Measurements from ENCODE around the gene MZT2A. TPM values are rescaled to one million over a fixed set of nuclear protein-coding genes. Genes with fewer than 3 reads are reported as not detected.
"Not testable (repeated sequence)": the region's sequence is repeated elsewhere in the genome, so short reads cannot be mapped to it uniquely, and the experiment has no call there.

MZT2A gene
- total RNA-seq, 4 donors from 2014 or later: 62.3 to 112 (median 89.2) TPM

DNA sequence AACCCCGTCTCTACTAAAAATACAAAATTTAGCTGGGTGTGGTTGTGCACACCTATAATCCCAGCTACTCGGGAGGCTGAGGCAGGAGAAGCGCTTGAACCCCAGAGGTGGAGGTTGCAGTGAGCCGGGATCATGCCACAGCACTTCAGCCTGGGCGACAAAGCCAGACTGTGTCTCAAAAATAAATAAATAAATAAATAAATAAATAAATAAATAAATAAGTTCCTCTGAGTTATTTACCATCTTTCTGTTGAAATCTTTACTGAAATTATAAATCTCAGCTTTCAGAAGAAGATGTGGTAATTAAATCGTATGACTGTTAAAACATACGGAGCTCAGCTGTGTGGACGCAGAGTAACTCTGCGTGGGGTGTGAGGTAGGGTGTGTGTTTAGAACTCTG is 44.2 kb downstream of the MZT2A start:
- WGBS, 2 donors (ENCODE audit: low coverage in 1 of 2): 68 to 89% methylated on average over 3 to 8 of the region's 9 CpGs

DNA sequence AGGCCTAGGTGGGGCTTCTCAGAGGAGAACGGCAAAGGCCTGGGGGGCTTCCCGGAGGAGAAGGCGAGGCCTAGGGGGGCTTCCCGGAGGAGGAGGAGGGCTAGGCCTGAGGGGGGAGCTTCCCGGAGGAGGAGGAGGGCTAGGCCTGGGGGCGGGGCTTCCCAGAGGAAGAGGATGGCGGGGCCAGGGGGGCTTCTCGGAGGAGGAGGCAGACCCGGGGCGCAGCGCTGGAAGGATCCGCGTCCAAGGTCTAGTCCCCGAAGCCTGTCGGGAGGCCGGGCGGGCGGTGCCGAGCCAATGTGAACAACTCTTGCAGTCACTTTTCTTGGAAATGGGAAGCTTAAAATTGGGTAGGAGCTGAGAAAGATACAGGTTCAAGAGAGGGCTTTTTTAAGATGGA is 46.3 kb downstream of the MZT2A start:
- no peak for ATAC-seq
- Histone ChIP-seq H3K4me3 (no peak overlapping the region), H3K36me3 (no peaks in the 10 kb centered on the region), H3K27ac (no peak overlapping the region), H3K4me1 (no peaks in the 10 kb centered on the region), H3K9me3 (no peaks in the 10 kb centered on the region), H3K27me3 (peaks cover 12% of the 10 kb centered on the region)
- 83 to 90% methylated on average over 5 to 8 of the region's 19 CpGs for WGBS, 2 donors (ENCODE audit: low coverage in 1 of 2)
- TF ChIP-seq EP300 (IDR thresholded peaks at IDR 0.05) (no peak), POLR2AphosphoS5 (IDR thresholded peaks at IDR 0.05) (no peak), POLR2A (IDR thresholded peaks at IDR 0.05) (no peak)
- TF ChIP-seq, protein P1, sequence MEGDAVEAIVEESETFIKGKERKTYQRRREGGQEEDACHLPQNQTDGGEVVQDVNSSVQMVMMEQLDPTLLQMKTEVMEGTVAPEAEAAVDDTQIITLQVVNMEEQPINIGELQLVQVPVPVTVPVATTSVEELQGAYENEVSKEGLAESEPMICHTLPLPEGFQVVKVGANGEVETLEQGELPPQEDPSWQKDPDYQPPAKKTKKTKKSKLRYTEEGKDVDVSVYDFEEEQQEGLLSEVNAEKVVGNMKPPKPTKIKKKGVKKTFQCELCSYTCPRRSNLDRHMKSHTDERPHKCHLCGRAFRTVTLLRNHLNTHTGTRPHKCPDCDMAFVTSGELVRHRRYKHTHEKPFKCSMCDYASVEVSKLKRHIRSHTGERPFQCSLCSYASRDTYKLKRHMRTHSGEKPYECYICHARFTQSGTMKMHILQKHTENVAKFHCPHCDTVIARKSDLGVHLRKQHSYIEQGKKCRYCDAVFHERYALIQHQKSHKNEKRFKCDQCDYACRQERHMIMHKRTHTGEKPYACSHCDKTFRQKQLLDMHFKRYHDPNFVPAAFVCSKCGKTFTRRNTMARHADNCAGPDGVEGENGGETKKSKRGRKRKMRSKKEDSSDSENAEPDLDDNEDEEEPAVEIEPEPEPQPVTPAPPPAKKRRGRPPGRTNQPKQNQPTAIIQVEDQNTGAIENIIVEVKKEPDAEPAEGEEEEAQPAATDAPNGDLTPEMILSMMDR (IDR thresholded peaks at IDR 0.05): no peak

More for the DNA sequence above, 44.2 kb downstream of the MZT2A start:
- H3K27ac ChIP-seq, H3K4me1 ChIP-seq, ATAC-seq, H3K36me3 ChIP-seq, H3K4me3 ChIP-seq, H3K9me3 ChIP-seq: not testable (repeated sequence)
- peaks cover 12% of the 10 kb centered on the region for H3K27me3 ChIP-seq

DNA sequence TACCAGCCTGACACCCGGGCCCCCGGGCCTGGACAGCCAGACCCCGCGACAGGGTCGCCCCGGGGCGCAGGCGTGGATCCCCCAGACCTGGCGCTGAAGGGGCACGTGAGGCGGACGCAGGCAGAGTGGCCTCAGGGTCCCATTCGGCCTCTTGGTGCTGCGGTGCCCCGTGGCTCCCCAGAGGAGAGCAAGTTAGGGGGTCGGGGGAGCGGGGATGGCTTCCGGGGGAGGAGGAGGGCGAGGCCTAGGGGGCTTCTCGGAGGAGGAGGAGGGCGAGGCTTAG is 46.7 kb downstream of the MZT2A start:
- not testable (repeated sequence) for ATAC-seq, H3K27ac ChIP-seq, H3K36me3 ChIP-seq, H3K4me3 ChIP-seq, H3K9me3 ChIP-seq, H3K4me1 ChIP-seq
- WGBS, 2 donors (ENCODE audit: low coverage in 1 of 2): no CpG with 5 or more reads among the region's 21 CpGs
- H3K27me3 ChIP-seq: peaks cover 12% of the 10 kb centered on the region

DNA sequence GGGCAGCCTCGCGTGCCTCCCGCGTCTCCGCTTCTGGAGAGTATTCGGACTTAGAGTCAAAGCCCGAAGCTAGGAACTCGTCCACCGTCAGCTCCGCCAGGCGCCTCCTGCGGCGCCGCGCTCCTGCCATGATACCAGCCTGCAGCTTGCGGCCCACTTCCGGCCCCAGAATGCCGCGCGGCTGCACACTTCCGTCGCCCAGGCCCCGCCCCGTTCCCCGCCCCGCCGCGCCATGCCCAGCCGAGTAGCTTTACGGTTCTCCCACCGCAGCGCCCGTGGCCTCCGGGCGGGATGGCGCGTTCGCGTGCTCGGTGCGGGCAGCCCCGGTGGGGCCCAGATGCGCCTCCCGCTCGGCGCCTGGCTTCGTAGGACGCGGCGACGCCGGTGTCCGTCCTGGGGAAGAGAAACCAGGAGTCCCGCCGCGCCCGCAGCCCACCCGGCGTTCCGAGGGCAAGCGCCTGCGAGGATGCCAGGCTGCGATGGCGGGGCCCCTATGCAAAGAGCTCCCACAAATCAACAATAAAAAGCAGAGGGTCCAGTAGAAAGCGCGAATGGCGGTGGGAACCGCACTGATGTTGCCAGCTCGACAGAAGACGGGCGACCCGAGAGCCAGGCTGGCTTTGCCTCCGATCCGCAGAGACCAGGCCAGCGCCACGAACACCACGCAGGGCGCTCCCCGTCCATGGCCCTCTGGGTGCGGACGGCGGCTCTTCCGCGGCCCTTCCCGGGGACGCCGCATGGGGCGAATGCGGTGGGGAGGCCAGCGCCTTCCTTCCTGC is 47.3 kb downstream of the MZT2A start:
- ATAC-seq, H3K4me1 ChIP-seq, H3K9me3 ChIP-seq, H3K4me3 ChIP-seq, H3K27ac ChIP-seq, H3K36me3 ChIP-seq: not testable (repeated sequence)
- WGBS, 2 donors (ENCODE audit: low coverage in 1 of 2): 83% methylated on average over 7 of the region's 90 CpGs; no CpG with 5 or more reads in 1 of the 2 donors
- peaks cover 12% of the 10 kb centered on the region for H3K27me3 ChIP-seq

DNA sequence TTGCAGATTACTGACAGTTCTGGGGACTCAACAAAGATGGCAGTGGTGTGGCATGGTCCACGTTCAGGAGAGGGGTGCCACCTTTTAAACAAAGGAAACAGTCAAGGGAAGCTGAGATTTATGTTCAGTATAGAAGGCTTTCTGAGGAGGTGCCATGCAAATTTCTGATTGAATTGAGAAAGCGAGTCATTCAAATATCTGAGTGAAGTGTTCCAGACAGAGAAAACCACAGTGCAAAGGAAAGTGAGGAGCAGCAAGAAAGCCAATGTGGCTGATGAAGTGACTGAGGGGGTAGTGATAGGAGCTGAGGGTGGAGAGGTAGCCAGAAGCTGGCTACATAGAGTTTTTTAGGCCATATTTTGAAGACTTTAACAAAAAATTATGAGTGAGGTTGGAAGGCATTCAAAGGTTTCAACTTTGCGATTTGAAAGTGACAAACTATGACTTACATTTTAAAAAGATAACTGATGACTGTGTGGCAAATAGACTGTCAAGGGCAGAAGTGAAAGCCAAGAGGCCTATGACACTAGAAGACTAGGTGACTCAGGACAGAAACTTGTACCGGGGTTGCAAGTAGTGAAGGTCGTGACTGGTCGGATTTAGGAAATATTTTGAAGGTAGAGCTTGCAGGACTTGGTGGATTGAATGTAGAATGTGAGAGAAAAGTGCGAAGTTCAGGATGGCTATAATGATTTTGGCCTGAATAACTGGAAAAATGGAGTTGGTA is 51.3 kb downstream of the MZT2A start:
- WGBS, 2 donors (ENCODE audit: low coverage in 1 of 2): 81 to 83% methylated on average over 7 of the region's 7 CpGs
- H3K4me3 ChIP-seq, H3K27ac ChIP-seq, H3K36me3 ChIP-seq, H3K4me1 ChIP-seq, H3K27me3 ChIP-seq, ATAC-seq, H3K9me3 ChIP-seq: not testable (repeated sequence)

Other genes with a start within 250 kb of the MZT2A start
- not detected for gene RAB6D, start 128.2 kb downstream of the MZT2A start, total RNA-seq
- gene TUBA3D, start 16.3 kb downstream of the MZT2A start, total RNA-seq: not detected
- 10 to 100 TPM in 1 of 4 donors, 1 to 10 TPM in 3; 4.4 to 10.5 (median 8.2) TPM for gene CCDC74A, start 35.5 kb upstream of the MZT2A start, total RNA-seq

Measured in gastroesophageal sphincter (tissue), 4 donors.